ENCODE data around the gene AGBL4.
"Not testable (repeated sequence)": the region's sequence is repeated elsewhere in the genome, so short reads cannot be mapped to it uniquely, and the experiment has no call there.

AGBL4 gene

DNA sequence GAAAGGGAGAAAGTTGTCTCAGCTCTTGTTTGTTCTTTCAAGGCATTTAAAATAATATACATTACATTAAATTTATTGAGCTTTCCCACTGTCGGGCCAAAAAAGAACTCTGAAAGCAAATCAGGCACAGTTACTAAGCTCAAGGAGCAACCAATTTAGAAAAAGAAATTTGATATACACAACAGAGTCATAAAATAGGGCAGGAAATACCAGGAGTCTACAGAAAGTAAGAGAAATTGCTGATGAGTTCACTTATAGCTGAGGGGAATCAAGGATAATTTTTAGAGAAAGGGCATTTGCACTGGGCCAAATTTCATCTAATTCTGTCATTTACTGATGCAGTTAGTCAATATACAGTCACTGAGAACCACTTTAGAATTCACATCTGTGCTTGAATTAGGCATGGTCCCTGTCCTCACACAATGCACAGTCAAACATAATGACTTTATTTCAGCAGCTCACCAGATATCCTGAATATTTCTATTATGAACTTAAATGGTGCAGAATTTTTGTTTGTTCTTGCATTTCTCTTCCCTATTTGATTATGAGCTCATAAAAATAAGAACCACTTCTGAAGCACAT, 997.4 kb downstream of the AGBL4 start:
- DNase-seq (ENCODE audit: low read depth), result no peak

DNA sequence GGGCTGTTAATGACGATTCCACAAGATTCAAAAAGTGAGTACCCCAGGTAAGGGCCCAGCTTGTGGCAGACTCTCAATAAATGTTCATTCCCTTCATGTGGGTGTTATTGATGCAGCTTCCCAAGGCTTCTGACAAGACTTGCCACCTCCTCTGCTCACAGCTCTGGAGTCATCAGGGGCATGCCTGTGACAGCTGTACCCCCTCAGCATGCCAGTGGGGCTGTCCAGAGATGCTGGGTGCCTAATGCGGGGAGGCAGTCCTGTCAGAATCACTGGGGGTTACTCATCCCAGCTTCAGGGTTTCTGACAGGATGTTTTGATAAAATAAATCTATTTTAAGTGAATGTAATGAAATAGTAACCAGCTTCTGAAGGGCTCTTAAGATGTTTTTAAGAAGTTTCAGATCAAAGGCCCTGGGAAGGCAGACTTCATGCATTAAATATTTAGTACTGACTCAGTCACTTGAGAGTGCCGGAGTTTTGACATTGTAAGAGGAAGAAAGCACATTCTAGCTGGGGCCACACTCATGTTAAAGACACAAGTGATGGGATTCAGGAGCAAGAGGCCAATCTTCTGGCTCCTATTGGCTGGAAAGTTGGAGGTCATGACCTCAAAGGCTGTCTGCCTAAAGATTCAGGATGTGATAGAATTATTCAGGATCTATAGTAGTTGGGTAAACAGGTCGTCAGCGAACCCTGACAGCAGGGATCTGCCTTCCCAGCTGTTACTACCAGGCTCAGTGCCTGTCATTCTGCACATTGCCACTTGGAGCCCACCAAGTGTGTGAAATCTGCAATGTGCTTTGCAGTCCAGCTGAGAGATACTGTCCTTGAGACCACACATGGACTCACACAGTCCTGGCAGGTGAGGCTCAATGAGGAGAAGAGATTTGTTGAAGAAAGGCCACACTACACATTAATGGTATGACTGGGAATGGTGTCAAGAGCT, 1007.5 kb downstream of the AGBL4 start:
- no peak for DNase-seq (ENCODE audit: low read depth)

DNA sequence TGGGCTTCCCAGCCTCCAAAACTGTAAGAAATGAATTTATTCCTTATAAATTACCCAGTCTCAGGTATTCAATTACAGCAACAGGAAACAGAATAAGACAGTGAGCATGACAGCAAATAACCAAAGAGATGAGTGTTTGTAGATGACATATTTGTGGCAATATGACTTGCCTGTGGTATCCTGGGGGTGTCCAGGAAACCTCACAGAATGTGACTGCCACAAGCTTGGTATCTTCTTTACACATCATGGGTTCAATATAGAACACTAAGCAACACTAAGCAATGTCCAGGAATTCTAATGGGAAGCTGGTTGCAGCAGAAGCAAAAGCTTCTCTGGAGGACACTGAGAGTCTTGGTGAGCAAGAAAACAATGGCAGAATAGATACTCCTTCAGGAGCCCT, 1010.7 kb downstream of the AGBL4 start:
- DNase-seq (ENCODE audit: low read depth), result no peak

DNA sequence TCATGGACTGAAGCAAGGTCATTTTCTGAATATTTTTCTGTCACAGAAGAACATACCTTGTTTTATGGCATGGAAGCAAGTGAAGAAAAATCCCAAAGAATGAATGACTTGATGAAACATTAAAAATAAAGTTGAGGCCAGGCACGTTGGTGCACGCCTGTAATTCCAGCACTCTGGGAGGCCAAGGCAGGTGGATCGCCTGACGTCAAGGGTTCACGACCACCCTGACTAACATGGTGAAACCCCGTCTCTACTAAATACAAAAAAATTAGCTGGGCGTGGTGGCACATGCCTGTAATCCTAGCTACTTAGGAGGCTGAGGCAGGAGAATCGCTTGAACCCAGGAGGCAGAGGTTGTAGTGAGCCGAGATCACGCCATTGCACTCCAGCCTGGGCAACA, 1020.8 kb downstream of the AGBL4 start:
- DNase-seq (ENCODE audit: low read depth), result not testable (repeated sequence)

DNA sequence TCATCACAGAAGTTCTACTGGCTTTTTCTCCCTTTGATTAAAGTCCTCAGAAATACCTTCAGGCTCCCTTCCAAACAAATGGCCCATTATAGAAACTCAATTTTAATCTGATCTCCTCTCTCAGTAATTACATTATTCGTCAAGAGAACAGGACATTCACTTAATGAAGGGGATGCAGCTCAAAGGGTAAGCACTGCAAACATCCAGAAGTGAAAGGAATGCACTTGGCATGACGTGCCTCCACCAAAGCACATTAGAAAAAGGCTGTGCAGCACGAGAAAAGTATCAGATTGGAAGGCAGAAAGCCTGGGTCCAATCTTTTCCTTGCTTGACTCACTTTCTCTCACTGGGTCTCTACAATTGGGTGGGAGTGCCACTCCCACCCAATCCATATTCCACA, 1024.4 kb downstream of the AGBL4 start:
- no peak for DNase-seq (ENCODE audit: low read depth)

DNA sequence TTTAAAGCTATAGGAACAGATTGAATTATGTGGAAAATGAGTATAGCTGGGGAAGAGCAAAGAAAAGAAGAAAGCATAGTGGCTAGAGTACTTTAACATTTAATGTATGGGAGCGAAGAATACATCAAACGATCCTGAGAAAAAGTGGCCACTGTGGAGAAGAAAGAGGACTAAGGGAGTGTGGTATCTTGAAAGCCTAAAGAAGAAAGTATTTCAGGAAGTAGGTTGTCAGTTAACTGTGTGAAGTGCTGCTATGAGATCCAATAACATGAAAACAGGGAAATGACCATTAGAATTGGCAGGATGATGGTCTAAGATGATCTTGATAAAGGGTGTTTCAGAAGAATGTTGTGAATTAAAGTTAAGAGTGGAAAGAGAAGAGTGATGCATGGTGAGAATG, 1027.4 kb downstream of the AGBL4 start:
- DNase-seq (ENCODE audit: low read depth), result no peak

DNA sequence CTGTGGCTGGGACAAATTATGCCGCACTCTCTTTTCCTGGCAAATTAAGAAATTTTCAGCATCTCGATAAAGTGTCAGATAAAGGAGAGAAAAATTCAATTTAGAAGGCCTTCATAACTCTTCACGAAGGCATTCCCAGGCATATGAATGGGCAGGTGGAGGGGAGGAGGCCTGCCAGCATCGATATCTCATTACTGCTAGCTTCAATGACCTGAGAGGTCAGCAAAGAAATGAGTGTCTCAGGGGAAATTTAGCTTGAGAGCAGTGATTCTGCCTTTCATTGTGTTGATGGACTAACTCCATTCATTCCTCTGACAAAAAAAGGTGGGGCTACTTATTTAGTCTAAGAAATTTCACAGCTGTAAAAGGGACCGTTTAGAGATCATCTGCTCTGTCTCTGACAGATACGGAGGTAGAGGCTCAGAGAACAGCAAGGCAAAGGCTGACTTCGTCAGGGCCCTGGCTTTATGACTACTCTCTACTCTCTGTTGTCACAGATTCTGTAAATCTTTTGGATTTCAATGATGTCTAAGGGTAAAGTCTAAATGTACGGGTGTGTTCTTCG, 1035.0 kb downstream of the AGBL4 start:
- no peak for DNase-seq (ENCODE audit: low read depth)

DNA sequence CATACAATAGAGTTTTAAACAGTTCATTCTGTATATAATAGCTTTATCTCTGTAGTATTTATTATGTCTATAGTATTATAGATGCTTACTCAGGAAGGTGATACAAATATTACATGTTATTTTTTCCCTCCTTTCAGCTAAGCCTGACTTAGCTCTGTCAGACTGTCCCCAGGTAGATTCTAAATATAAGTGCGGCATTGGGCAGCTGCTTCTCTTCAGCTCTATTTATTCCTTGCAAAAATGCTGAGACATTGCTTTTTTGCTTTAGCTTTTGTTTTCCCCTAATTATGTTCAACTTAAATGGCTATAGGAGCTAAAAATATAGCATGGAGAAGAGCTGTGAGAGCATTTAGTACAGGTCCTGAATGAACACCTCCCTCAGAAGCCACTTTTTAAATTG, 1043.8 kb downstream of the AGBL4 start:
- DNase-seq (ENCODE audit: low read depth), result no peak

DNA sequence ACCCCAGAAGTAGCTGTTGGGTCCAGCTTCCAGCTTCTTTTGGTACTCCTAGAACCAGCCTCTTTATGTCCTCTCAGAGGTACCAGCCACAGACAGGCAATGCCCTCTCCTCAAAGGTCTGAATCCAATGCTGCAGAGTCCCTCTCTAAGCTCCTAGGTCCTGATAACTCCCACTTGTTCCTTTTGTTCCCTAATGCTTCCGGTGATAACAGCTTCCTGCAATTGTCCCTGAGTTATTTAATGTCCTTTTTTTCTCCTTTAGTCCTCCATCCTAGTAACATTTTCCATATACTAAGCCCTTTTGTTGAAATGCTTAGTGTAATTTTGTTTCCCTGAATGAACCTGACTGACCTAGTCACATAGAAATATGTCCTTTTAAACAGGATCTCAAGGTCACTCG, 1045.3 kb downstream of the AGBL4 start:
- DNase-seq (ENCODE audit: low read depth), result no peak

DNA sequence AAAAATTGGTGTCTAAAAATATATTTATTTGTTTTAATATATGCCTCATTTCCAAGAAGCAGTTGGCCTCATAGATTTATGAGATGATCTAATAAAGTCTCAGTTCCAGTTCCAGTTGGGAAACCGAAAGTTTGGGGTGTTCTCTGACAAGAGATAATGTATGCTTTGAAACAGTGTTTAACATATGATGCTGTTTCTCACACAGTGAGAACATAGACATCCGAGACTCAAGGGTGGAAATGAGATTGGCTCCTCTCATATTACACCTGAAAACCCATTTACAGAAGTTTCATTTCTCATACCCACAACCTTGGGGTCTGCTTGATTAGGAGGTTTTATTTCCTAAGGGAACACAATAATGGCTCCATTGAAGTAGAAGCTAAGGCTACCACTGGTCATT, 1046.5 kb downstream of the AGBL4 start:
- DNase-seq (ENCODE audit: low read depth), result no peak

DNA sequence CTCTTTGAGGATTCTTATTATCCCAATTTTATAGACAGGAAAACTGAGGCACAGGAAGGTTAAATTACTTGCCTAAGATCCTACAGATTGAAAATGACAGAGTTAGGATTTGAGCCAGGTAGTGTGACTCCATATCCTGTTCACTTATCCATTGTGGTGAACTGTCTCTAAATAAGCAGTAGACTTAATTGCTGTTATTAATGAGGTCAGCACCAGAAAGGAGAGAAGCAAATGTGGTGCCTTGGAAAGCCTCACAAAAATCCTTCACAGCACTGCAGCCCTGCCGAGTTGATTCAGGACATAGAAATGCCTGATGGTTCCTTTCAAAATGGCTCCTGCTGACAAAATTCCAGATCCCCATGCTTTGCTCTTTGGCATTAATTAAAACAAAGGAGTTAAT, 1053.8 kb downstream of the AGBL4 start:
- DNase-seq (ENCODE audit: low read depth), result no peak

DNA sequence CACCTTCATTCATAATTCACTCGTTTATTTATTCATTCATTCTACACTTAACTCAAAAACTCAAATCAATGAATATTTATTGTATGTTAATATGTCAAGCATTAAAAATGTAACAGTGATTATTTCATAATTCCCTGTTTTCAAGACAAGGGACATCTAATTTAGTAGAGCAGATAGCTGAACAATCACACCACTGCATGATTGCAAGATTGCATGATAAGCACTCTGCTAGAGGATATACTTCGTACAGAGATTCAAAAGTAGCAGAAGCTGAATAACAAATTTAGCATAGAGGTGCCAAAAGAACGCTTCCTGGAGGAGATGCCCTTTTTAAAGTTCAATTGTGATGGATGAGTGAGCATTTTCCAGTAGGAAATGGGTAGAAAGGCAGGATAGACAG, 1056.4 kb downstream of the AGBL4 start:
- no peak for DNase-seq (ENCODE audit: low read depth)

DNA sequence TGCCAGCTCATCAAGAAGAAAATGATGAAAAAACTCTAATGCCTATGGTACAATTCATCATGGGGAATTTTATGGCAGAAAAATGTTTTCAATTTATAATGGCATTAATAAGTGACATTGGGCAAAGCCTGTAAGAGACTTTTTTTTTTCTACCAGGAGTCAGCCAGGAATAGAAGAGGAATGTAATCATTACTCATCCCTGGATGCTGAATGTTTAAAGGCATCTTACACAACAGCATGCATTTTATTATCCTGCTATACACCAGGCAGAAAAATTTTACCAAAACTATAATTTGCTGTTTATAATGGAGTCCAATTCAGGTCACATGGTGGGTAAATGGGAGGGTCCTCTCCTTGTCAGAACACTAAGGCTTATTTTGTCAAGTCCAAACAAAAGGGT, 1057.2 kb downstream of the AGBL4 start:
- no peak for DNase-seq (ENCODE audit: low read depth)

DNA sequence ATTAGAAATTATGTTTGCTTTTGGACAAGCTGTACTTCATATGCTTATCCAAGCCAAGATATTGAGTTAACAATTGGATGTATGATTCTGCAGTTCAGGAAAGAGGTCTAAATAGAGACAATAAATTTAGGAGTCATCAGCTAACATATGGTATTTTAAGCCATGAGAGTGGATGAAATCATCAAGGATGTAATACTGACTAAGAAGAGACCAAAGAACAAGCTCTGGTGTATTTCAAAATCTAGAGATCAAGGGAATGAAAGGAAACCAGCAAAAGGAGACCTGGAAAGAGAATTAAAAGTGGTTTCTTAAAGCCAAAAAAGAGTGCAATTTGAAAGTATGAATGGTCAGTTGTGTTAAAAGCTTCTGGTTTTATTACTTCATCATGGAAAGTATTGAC, 1063.4 kb downstream of the AGBL4 start:
- DNase-seq (ENCODE audit: low read depth), result no peak

DNA sequence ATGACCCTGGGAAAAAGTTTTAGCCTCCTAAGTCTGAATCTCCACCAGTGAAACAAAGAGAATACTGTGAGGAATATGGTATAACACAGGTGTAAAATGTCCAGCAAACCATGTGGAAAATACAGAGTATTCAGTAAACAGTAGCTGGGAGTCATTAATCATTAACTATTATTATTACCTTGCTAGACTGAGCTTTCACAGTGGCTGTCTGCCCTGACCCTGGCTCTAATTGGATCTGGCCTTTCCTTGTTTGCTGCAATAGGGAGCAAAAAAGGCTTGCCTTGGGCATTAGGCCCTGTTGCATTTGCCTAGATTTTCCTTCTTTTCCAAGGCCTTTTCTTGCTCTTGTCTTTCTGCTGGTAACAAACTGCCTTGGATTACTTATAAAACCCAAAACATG, 1068.0 kb downstream of the AGBL4 start:
- DNase-seq (ENCODE audit: low read depth), result no peak

DNA sequence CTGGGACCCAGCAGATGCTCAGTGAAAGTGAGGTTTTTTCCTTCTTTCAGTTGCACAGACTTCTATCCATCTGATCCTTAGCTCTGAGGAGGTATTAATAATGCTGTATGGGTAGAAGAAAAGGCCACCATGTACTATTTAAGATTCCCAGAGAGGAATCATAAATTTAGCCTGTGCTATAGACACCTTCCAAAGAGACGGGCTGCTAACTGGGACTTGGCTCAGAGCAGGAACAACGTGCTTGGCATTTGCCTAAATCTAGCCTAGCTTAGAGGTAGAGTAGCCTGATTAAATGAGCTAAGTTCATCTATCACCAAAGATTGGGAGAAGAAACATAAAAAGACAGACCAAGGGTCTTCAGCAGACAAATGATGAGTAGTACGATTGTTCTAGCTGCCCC, 1070.1 kb downstream of the AGBL4 start:
- no peak for DNase-seq (ENCODE audit: low read depth)

DNA sequence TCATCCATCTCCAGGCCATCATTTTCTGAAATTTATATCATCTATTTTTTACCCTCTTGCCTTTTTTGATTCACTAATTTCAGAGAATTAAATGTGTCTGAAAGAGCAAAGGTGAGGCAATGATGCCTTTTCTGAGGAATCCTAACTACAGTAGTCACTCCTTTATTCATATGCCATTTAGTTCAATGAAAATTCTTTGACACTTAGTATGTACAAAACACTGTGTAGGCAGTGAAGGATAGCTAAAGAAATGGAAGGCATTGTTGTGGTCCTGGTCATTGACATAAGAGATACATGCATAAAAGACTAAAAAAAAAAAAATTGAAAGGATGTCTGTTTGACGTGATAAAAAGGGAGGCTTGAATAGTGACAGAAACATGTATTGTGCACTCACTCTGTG, 1075.2 kb downstream of the AGBL4 start:
- DNase-seq (ENCODE audit: low read depth), result no peak

DNA sequence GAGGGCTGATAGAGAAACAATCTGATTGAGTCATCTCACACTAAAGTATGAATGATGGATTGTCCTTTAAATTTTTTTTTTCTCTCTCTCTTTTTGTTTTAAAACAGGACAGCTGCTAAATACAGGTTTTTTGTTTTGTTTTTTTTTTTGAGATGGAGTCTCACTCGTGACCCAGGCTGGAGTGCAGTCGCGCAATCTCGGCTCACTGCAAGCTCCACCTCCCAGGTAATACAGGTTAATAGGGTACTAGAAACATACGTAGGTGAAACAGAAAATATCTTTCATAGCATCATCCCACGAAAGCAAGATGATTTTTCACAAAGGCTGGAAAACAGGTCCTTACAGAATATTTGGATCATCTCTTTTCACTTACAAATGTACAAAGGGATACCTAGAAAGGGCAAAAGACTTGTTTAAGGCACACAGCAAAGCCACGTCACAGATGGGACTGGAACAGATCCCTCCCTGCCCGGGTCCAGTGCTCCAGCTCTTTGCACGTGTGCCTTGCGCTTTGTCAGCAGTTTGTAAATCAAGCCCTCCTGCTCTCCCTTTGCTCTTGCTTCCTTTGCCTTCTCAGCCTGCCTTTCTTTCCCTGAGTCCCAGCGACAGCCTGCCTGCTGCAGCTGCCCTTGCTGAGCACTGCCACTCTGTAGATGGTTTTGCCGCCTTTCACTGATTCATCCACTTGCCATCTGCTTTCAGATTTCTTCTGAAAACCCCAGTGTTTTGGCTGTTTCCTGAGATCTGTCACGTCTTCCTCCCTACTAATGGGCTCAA, 1075.8 kb downstream of the AGBL4 start:
- no peak for DNase-seq (ENCODE audit: low read depth)

DNA sequence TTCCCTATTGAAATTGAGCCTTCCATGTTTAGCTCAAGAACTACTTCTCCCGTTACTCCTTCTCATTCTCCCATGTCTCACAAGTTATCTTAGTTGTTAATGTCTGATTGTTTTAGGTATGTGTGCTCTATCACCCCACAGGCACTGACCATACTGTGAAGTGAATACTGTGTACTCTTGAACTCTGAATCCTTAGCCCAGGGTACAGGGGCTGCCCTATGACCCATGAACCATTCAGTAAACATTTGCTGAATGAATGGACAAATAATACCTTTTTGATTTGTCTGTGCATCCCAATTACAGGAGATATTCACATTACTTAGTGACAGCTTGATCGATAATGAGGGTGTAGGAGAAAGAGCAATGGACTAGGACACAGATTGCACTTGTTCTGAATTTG, 1077.7 kb downstream of the AGBL4 start:
- no peak for DNase-seq (ENCODE audit: low read depth)

DNA sequence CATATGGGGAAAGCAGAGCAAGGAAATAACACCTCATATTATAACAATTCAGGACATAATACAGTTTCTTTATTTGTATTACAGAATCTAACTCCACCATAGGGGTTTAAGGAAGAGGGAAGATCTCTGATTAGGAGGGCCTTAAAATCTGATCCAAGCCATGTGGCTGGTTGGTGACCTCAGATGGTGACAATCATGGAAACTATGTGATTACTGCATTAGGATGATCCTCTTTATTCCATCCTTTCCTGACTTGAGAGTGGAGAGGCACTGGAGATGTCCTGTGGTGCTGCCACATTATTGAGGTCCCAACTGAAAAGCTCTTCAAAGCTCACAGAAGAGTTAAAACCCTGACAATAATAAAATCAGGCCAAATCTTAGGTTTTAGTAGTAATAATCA, 1078.9 kb downstream of the AGBL4 start:
- DNase-seq (ENCODE audit: low read depth), result no peak

DNA sequence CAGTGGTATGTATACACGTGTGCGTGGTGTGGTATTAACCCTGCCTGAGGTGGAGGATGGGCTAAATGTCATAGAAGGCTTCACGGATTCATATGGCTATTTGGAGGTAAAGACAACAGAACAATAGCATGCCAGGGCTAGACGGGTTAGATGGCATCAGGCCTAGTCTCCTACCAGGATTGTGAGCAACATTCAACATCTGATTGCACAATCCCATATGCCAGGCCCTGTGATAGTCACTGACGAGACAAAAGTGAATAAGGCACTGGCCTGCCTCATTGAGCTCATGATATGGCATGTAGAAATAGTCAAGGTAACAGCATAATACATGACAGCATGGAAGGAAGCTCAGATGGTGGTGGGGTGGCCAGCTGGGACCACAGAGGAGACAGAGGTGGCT, 1079.9 kb downstream of the AGBL4 start:
- DNase-seq (ENCODE audit: low read depth), result no peak

DNA sequence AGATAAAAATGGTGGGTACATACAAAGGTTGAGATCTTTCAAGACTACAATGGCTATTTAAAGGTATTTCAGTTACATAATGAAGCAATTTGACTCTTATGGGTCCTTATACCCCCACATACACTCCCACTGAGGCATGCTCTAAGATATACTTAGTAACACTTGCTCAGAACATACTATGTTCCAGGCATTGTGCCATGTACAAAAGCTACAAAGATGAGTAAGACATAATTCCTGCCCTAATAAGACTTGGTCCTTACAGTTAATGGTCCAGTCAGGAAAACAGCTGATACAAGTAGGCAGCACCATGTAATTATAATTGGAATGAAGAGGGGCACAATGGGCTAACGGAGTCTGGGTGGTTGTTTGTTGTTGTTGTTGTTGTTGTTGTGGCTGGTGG, 1080.4 kb downstream of the AGBL4 start:
- no peak for DNase-seq (ENCODE audit: low read depth)
